ENCODE results near the gene GCKR. TPM values are rescaled to one million over a fixed set of nuclear protein-coding genes. Genes with fewer than 3 reads are reported as not detected.

Gene GCKR
- polyA plus RNA-seq, 1 of the 3 experiments (the other 2 are of a cell fraction) = 0.18 TPM

DNA sequence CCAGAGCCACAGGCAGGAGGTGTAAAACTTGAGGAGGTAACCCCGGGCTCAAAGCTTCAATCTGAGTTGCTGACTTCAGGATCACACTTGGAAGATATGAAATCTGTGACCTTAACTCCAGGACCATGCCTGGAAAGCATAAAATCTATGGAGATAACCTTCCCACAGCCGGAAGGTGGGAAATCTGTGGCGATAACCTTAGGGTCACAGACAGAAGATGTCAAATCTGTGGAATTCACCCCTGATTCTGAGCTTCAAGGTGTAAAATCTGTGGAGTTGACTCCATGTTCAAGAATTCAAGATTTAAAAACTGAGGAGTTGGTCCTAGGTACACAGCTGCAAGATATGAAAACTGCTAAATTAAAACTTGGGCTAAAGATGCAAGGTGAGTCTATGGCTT lies 74.6 kb downstream of the GCKR start:
- H3K27ac ChIP-seq (ENCODE audit: low read depth in 2 of 2, low read length in 1 of 2) = no peak overlapping the region
- H3K27me3 ChIP-seq (ENCODE audit: insufficient read depth) = no peaks in the 10 kb centered on the region
- H3K9me3 ChIP-seq = no peaks in the 10 kb centered on the region
- no peak overlapping the region for H3K9ac ChIP-seq
- H3K36me3 ChIP-seq (replicated peaks in 1 of 2; ENCODE audit: control insufficient read depth in 1 of 2, insufficient read depth in 2 of 2, low read length in 1 of 2) = no peaks in the 10 kb centered on the region
- H2AFZ ChIP-seq (ENCODE audit: low read depth) = no peak overlapping the region
- no peaks in the 10 kb centered on the region for H3K79me2 ChIP-seq (ENCODE audit: insufficient read depth)
- H3K4me1 ChIP-seq (ENCODE audit: control insufficient read depth in 1 of 2, insufficient read depth in 2 of 2, low read depth in 1 of 2, low read length in 1 of 2) = peaks cover 0 to 2% of the 10 kb centered on the region in 2 experiments; a peak in 1 of 4 replicates
- peaks cover 2% of the 10 kb centered on the region for H3F3A ChIP-seq (replicated peaks; ENCODE audit: insufficient read depth)
- no peaks in the 10 kb centered on the region for H3K9me2 ChIP-seq
- WGBS (ENCODE audit: low lambda C conversion rate) = 29% methylated on average over 3 of the region's 3 CpGs
- H4K20me1 ChIP-seq (ENCODE audit: insufficient read depth) = no peaks in the 10 kb centered on the region
- ChIA-PET POLR2A (no interaction called here), CTCF (no interaction called here)
- no peak overlapping the region for H3K4me3 ChIP-seq (ENCODE audit: low read depth in 2 of 2, low read length in 1 of 2)
- H3K4me2 ChIP-seq = no peak overlapping the region
- TF ChIP-seq RXRA (IDR thresholded peaks at IDR 0.05; ENCODE audit: borderline replicate concordance, low read depth) (no peak), IRF3 (IDR thresholded peaks at IDR 0.05; ENCODE audit: low read depth, low read length) (no peak), EZH2phosphoT487 (IDR thresholded peaks at IDR 0.05; ENCODE audit: borderline replicate concordance, low read depth) (no peak), RCOR1 (IDR thresholded peaks at IDR 0.05; ENCODE audit: low read length) (no peak), TEAD4 (IDR thresholded peaks at IDR 0.05; ENCODE audit: borderline replicate concordance, insufficient read depth) (no peak), POLR2AphosphoS5 (IDR thresholded peaks at IDR 0.05; ENCODE audit: low read depth, low read length) (no peak), GABPA (IDR thresholded peaks at IDR 0.05; ENCODE audit: low read depth) (no peak), SMC3 (IDR thresholded peaks at IDR 0.05; ENCODE audit: low read depth, low read length) (no peak), RFX5 (IDR thresholded peaks at IDR 0.05; ENCODE audit: low read length) (no peak), MXI1 (IDR thresholded peaks at IDR 0.05; ENCODE audit: low read depth, low read length) (no peak), YY1 (IDR thresholded peaks at IDR 0.05; ENCODE audit: low read depth) (no peak), ELF1 (IDR thresholded peaks at IDR 0.05) (no peak), CTCF (IDR thresholded peaks at IDR 0.05) (no peak), GATA2 (CRISPR knock-in tag; IDR thresholded peaks at IDR 0.05) (no peak)
- no peak for DNase-seq

GRCh38 chr2:27571681-27572080 lies 75.0 kb downstream of the GCKR start:
- Histone ChIP-seq H3K36me3 (replicated peaks in 1 of 2; ENCODE audit: control insufficient read depth in 1 of 2, insufficient read depth in 2 of 2, low read length in 1 of 2) (no peaks in the 10 kb centered on the region), H3K9me2 (no peaks in the 10 kb centered on the region), H3K79me2 (ENCODE audit: insufficient read depth) (no peaks in the 10 kb centered on the region), H2AFZ (ENCODE audit: low read depth) (no peak overlapping the region), H4K20me1 (ENCODE audit: insufficient read depth) (no peaks in the 10 kb centered on the region), H3K4me3 (ENCODE audit: low read depth in 2 of 2, low read length in 1 of 2) (no peak overlapping the region), H3K27me3 (ENCODE audit: insufficient read depth) (no peaks in the 10 kb centered on the region), H3K9ac (no peak overlapping the region), H3K9me3 (no peaks in the 10 kb centered on the region), H3F3A (replicated peaks; ENCODE audit: insufficient read depth) (no peaks in the 10 kb centered on the region), H3K4me2 (no peak overlapping the region), H3K4me1 (ENCODE audit: control insufficient read depth in 1 of 2, insufficient read depth in 2 of 2, low read depth in 1 of 2, low read length in 1 of 2) (no peaks in the 10 kb centered on the region; a peak in 1 of 4 replicates), H3K27ac (ENCODE audit: low read depth in 2 of 2, low read length in 1 of 2) (no peak overlapping the region)
- WGBS (ENCODE audit: low lambda C conversion rate) = 31% methylated on average over 1 of the region's 1 CpG
- CTCF ChIA-PET = no interaction called here
- DNase-seq = no peak
- POLR2A ChIA-PET = no interaction called here
- TF ChIP-seq TCF12 (IDR thresholded peaks at IDR 0.05) (no peak), GATA2 (CRISPR knock-in tag; IDR thresholded peaks at IDR 0.05) (no peak), GABPA (IDR thresholded peaks at IDR 0.05; ENCODE audit: low read depth) (no peak), RFX5 (IDR thresholded peaks at IDR 0.05; ENCODE audit: low read length) (no peak), RCOR1 (IDR thresholded peaks at IDR 0.05; ENCODE audit: low read length) (no peak), FOXJ3 (CRISPR knock-in tag; IDR thresholded peaks at IDR 0.05) (no peak), FOXM1 (IDR thresholded peaks at IDR 0.05; ENCODE audit: low read depth) (no peak), ELF1 (IDR thresholded peaks at IDR 0.05) (no peak), EZH2phosphoT487 (IDR thresholded peaks at IDR 0.05; ENCODE audit: borderline replicate concordance, low read depth) (no peak), CHD2 (IDR thresholded peaks at IDR 0.05; ENCODE audit: low read length, partially characterized antibody) (no peak), RXRA (IDR thresholded peaks at IDR 0.05; ENCODE audit: borderline replicate concordance, low read depth) (no peak), CTCF (IDR thresholded peaks at IDR 0.05) (no peak), NFIC (IDR thresholded peaks at IDR 0.05; ENCODE audit: borderline replicate concordance) (no peak), IRF3 (IDR thresholded peaks at IDR 0.05; ENCODE audit: low read depth, low read length) (no peak), TAF1 (IDR thresholded peaks at IDR 0.05; ENCODE audit: borderline replicate concordance, low read depth, low read length) (no peak), SMC3 (IDR thresholded peaks at IDR 0.05; ENCODE audit: low read depth, low read length) (no peak)
- TF ChIP-seq, protein P1, sequence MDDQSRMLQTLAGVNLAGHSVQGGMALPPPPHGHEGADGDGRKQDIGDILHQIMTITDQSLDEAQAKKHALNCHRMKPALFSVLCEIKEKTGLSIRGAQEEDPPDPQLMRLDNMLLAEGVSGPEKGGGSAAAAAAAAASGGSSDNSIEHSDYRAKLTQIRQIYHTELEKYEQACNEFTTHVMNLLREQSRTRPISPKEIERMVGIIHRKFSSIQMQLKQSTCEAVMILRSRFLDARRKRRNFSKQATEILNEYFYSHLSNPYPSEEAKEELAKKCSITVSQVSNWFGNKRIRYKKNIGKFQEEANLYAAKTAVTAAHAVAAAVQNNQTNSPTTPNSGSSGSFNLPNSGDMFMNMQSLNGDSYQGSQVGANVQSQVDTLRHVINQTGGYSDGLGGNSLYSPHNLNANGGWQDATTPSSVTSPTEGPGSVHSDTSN (IDR thresholded peaks at IDR 0.05) = no peak
